K562 (cell line): ENCODE measurements around the gene TXNRD3. TPM values are rescaled to one million over a fixed set of nuclear protein-coding genes. Genes with fewer than 3 reads are reported as not detected.

Experiments
- ATAC-seq: fragments of 200-7000 bp; cut with Tn5 transposase; 3 replicates; pipeline ENCODE4 v1.9.1; 2020; ENCODE audit warnings: moderate library complexity
- BruUV-seq: library from RNA; stranded (reverse); fragments of 400-500 nt; replicated peaks from 2 replicates; lab custom pipeline; 2021; lab: Mats Ljungman, UMichigan
- CTCF ChIA-PET: fragments of 300-600 bp; formaldehyde crosslinking; extraction: SDS; loops from one replicate; lab custom pipeline; 2021; ENCODE audit warnings: low intra/inter-chr PET ratio; lab: Yijun Ruan, JAX
- POLR2A ChIA-PET: fragments of 300-600, 350-650 bp; sonication (Branson Sonifier 250); formaldehyde crosslinking; extraction: SDS; loops from one replicate; lab custom pipeline; 2021; ENCODE audit warnings: antibody characterized with exemption, inconsistent platforms; lab: Yijun Ruan, JAX
- DNase-seq, 4 experiments: peaks; one replicate each; pipeline versions ENCODE4 v3.0.0 to v3.0.0-alpha.2; 2011 to 2018; ENCODE audit warnings: low spot score in 3 of 4, mixed read lengths in 3 of 4; ENCODE audit errors: extremely low read depth in 1 of 4
- FAIRE-seq: peaks from 2 replicates; lab custom pipeline; 2011; peaks lifted over from hg19 to GRCh38; lab: Jason Lieb, UNC
- H2AFZ ChIP-seq: 2 replicates; pipeline ENCODE4 v1.6.0; 2011; ENCODE audit warnings: low read depth, low read length, control low read depth, inconsistent platforms
- H3K27ac ChIP-seq: fragments of 200-600 bp; 3 replicates; pipeline ENCODE4 v1.8.0; 2011; ENCODE audit warnings: low read depth, mild to moderate bottlenecking, control low read depth, inconsistent platforms, low read length, moderate library complexity, mixed read lengths; ENCODE audit errors: extremely low read depth
- H3K27me3 ChIP-seq, 2 experiments: fragments of 300-600 bp in 1 of 2; 2 replicates in 1 of 2; 3 replicates in 1 of 2; pipeline versions ENCODE4 v1.6.0 to v1.8.0; 2011; ENCODE audit warnings: inconsistent platforms in 2 of 2, low read length in 2 of 2, mild to moderate bottlenecking in 1 of 2, mixed read lengths in 1 of 2, moderate library complexity in 1 of 2; ENCODE audit not compliant: control insufficient read depth in 2 of 2, insufficient read depth in 2 of 2
- H3K36me3 ChIP-seq: fragments of 300-600 bp; 3 replicates; pipeline ENCODE4 v1.8.0; 2011; ENCODE audit warnings: mild to moderate bottlenecking, low read length, inconsistent platforms; ENCODE audit not compliant: control insufficient read depth, insufficient read depth
- H3K4me1 ChIP-seq, 2 experiments: fragments of 200-600 bp in 1 of 2; replicated peaks in 1 of 2; 2 replicates in 1 of 2; 3 replicates in 1 of 2; pipeline versions ENCODE4 v1.5.1 to v1.8.0; 2011; ENCODE audit warnings: inconsistent platforms in 2 of 2, low read length in 2 of 2, mild to moderate bottlenecking in 1 of 2, mixed read lengths in 1 of 2, moderate library complexity in 1 of 2; ENCODE audit not compliant: control insufficient read depth in 2 of 2, insufficient read depth in 2 of 2
- H3K4me2 ChIP-seq: 2 replicates; pipeline ENCODE4 v1.6.1; 2011; ENCODE audit warnings: low read length, control low read depth, inconsistent platforms, mixed read lengths; ENCODE audit not compliant: insufficient read depth
- H3K4me3 ChIP-seq: fragments of 200-600 bp; sonication (generic), shearing (Covaris generic); 2 replicates; pipeline ENCODE4 v1.5.1; 2016; ENCODE audit warnings: control low read depth, inconsistent platforms
- H3K79me2 ChIP-seq: fragments of 200-600 bp; 3 replicates; pipeline ENCODE4 v1.8.0; 2011; ENCODE audit warnings: low read length, inconsistent platforms; ENCODE audit not compliant: control insufficient read depth, insufficient read depth
- H3K9ac ChIP-seq, 2 experiments: 2 replicates each; pipeline versions ENCODE4 v1.6.0 to v1.6.1; 2011; ENCODE audit warnings: low read depth in 2 of 2, low read length in 2 of 2, control low read depth in 1 of 2, inconsistent platforms in 1 of 2, mild to moderate bottlenecking in 1 of 2, mixed read lengths in 1 of 2; ENCODE audit not compliant: insufficient read depth in 1 of 2
- H3K9me1 ChIP-seq: one replicate; pipeline ENCODE4 v1.6.0; 2011; ENCODE audit warnings: inconsistent platforms, mild to moderate bottlenecking, low read length, moderate library complexity; ENCODE audit not compliant: control insufficient read depth, insufficient read depth
- H3K9me3 ChIP-seq: replicated peaks from 2 replicates; pipeline ENCODE4 v1.5.1; 2011; ENCODE audit warnings: low read depth, low read length, inconsistent platforms; ENCODE audit not compliant: control insufficient read depth, insufficient read depth
- H4K20me1 ChIP-seq: replicated peaks from 2 replicates; pipeline ENCODE4 v1.6.1; 2011; ENCODE audit warnings: low read length, inconsistent platforms, mixed read lengths; ENCODE audit not compliant: control insufficient read depth, insufficient read depth
- CREBBP ChIP-seq: IDR thresholded peaks from one replicate; pipeline ENCODE4 v1.6.1; 2012; ENCODE audit warnings: low read depth, mild to moderate bottlenecking, control low read depth, inconsistent platforms, low read length
- ETV1 ChIP-seq: fragments of 450-650 bp; conservative IDR thresholded peaks from 2 replicates; pipeline ENCODE4 v1.6.1; 2016; ENCODE audit warnings: missing genetic modification characterization, control low read depth, low read depth, missing compliant biosample characterization
- HMG20B ChIP-seq: fragments of 250-450 bp; sonication (Bioruptor Pico); IDR thresholded peaks from 2 replicates; pipeline ENCODE4 v1.5.0; 2021; ENCODE audit warnings: mild to moderate bottlenecking
- KLF6 ChIP-seq: fragments of 250-450 bp; sonication (Bioruptor Pico); IDR thresholded peaks from 2 replicates; pipeline ENCODE4 v1.4.0; 2020; ENCODE audit warnings: mild to moderate bottlenecking, moderate library complexity, borderline replicate concordance
- NFXL1 ChIP-seq: fragments of 450-650 bp; formaldehyde crosslinking; IDR thresholded peaks from 2 replicates; pipeline ENCODE4 v1.4.0; 2021; ENCODE audit warnings: mild to moderate bottlenecking
- POLR3G ChIP-seq: IDR thresholded peaks from 2 replicates; pipeline ENCODE4 v1.6.1; 2011; ENCODE audit not compliant: insufficient read length, insufficient replicate concordance; ENCODE audit errors: extremely low read depth
- PRMT5 ChIP-seq: sonication (generic); formaldehyde crosslinking; IDR thresholded peaks from 2 replicates; pipeline ENCODE4 v1.5.0; 2020; ENCODE audit warnings: missing genetic modification reagents
- SMC3 ChIP-seq: conservative IDR thresholded peaks from 2 replicates; pipeline ENCODE4 v1.6.1; 2011; ENCODE audit warnings: low read depth, low read length, improper control_type of control experiment; ENCODE audit not compliant: insufficient read depth
- SPI1 ChIP-seq: IDR thresholded peaks from 2 replicates; pipeline ENCODE4 v1.6.1; 2011; ENCODE audit warnings: low read depth, low read length, control low read depth, borderline replicate concordance
- TRIM24 ChIP-seq, 2 experiments: fragments of 450-650 bp; IDR thresholded peaks; 2 replicates each; pipeline ENCODE4 v1.6.1; 2016
- ZNF507 ChIP-seq: conservative IDR thresholded peaks from 2 replicates; pipeline ENCODE4 v1.6.1; 2017; ENCODE audit warnings: missing genetic modification characterization, missing compliant biosample characterization
- ZNF79 ChIP-seq: fragments of 250-450 bp; sonication (Bioruptor Pico); IDR thresholded peaks from 2 replicates; pipeline ENCODE4 v1.4.0; 2020; ENCODE audit warnings: low read depth, mild to moderate bottlenecking, moderate library complexity
- WGBS: fragments of 100-300 bp; shearing (Covaris generic); methylation state at CpG from one replicate; pipeline ENCODE4 v1.1.6; 2016; ENCODE audit warnings: low coverage, mixed read lengths; ENCODE audit not compliant: insufficient coverage; ENCODE audit errors: missing lambda C conversion rate; 5-methylcytosine and 5-hydroxymethylcytosine counted together
- in situ Hi-C: fragments of 300-500 bp; cut with MboI; formaldehyde crosslinking; loops from 4 replicates; pipeline ENCODE4 v1.15.0; 2018; ENCODE audit warnings: inconsistent platforms, mixed read lengths
- intact Hi-C: fragments of 100-400 bp; cut with micrococcal nuclease; formaldehyde crosslinking; loops from 2 replicates; pipeline ENCODE4 v1.14.2; 2022
- polyA plus RNA-seq, 8 experiments: library from polyadenylated mRNA; depleted of rRNA in 4 of 8; stranded (reverse) in 5 of 8; unstranded in 3 of 8; fragments of >200 nt; fragmentation: Nextera tagmentation in 2 of 8; fragmentation: Illumina TruSeq in 1 of 8; extraction: Ambion mirVana in 2 of 8; extraction: Trizol in 1 of 8; gene quantifications; 2 replicates each; pipeline versions ENCODE4 v1.2.1 to v1.2.3, GENCODE V29; 2011 to 2014; ENCODE audit warnings: inconsistent platforms in 1 of 8, missing spikeins in 1 of 8
- total RNA-seq, 7 experiments: library from RNA; depleted of rRNA in 6 of 7; stranded (reverse); fragments of >200 nt in 6 of 7; fragmentation: Illumina TruSeq in 2 of 7; extraction: Trizol in 2 of 7; gene quantifications; 2 replicates each; pipeline versions ENCODE4 v1.2.1 to v1.2.3, GENCODE V29; 2011 to 2021; ENCODE audit warnings: low replicate concordance in 1 of 7
- TF ChIP-seq, protein P1 (sequence below): fragments of 450-650 bp; IDR thresholded peaks from 2 replicates; pipeline ENCODE4 v1.6.1; 2016; ENCODE audit warnings: mild to moderate bottlenecking
- TF ChIP-seq, protein P2 (sequence below), 2 experiments: IDR thresholded peaks; 2 replicates each; pipeline ENCODE4 v1.6.1; 2011; ENCODE audit warnings: borderline replicate concordance in 1 of 2, control low read depth in 1 of 2, low read depth in 1 of 2, low read length in 1 of 2, mild to moderate bottlenecking in 1 of 2, mixed read lengths in 1 of 2, moderate library complexity in 1 of 2; ENCODE audit not compliant: insufficient read depth in 1 of 2, insufficient read length in 1 of 2, poor library complexity in 1 of 2, severe bottlenecking in 1 of 2; ENCODE audit errors: extremely low read depth in 1 of 2

TXNRD3 gene
- total and polyA plus RNA-seq, 9 of the 15 experiments (the other 6 are each of a cell fraction or from before 2014, with no cell fraction given), result 0.96 to 2.3 (median 1.7) TPM

DNA sequence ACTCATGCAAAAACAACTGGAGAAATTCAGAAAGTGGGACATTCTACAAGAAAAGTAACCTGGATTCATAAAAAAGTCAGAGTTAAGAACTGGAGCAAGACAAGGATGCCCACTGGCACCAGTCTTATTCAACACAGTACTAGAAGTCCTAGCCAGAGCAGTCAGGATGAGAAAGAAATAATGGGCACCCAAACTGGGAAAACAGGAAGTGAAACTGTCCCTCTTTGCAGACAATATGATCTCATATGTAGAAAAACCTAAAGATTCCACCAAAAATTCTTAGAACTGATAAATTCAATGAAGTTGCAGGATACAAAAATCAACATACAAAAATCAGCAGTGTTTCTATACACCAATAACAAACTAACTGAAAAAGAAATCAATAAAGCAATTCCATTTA, 37.4 kb downstream of the TXNRD3 start:
- Histone ChIP-seq H3K79me2 (no peaks in the 10 kb centered on the region), H3K27me3 (peaks cover 0 to 9% of the 10 kb centered on the region in 2 experiments; a peak in 2 of 5 replicates), H3K9ac (no peak overlapping the region), H3K36me3 (no peaks in the 10 kb centered on the region), H3K4me2 (no peak overlapping the region), H3K27ac (no peak overlapping the region), H3K4me1 (no peaks in the 10 kb centered on the region), H3K9me3 (no peaks in the 10 kb centered on the region), H3K9me1 (no peaks in the 10 kb centered on the region), H4K20me1 (no peaks in the 10 kb centered on the region), H3K4me3 (no peak overlapping the region), H2AFZ (no peak overlapping the region)
- in situ Hi-C loops, result no loop called here
- FAIRE-seq (no peak), ATAC-seq (no peak), DNase-seq (no peak)
- POLR2A ChIA-PET, result no interaction called here
- no TSS peak for BruUV-seq
- intact Hi-C loops, result no loop called here
- CTCF ChIA-PET, result no interaction called here
- no peak for TF ChIP-seq TRIM24 (IDR thresholded peaks at IDR 0.05)
- 0 out of 2 replicates have a peak, but pooled peaks have one; percentile 26 for TF ChIP-seq SPI1

DNA sequence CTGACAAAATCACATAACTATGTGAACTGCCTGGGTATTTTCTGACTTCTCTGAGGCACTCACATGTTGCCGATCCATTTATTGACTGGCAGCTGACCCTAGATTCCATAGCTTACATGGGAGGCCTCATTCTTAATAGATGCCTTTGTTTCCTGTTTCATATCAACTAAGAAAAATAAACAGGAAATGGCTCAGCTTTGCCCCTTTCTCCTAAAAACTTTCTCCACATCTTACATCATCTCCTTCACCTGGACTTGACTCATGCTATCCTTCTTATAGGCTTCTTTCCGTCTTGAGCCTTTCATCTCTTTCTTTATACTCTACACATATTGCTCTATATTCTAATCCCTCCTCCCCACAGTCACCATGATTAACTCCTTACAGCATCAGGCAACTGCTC, 38.0 kb downstream of the TXNRD3 start:
- H3K9me3 ChIP-seq, result no peaks in the 10 kb centered on the region
- intact Hi-C loops, result no loop called here
- TF ChIP-seq, protein P1, sequence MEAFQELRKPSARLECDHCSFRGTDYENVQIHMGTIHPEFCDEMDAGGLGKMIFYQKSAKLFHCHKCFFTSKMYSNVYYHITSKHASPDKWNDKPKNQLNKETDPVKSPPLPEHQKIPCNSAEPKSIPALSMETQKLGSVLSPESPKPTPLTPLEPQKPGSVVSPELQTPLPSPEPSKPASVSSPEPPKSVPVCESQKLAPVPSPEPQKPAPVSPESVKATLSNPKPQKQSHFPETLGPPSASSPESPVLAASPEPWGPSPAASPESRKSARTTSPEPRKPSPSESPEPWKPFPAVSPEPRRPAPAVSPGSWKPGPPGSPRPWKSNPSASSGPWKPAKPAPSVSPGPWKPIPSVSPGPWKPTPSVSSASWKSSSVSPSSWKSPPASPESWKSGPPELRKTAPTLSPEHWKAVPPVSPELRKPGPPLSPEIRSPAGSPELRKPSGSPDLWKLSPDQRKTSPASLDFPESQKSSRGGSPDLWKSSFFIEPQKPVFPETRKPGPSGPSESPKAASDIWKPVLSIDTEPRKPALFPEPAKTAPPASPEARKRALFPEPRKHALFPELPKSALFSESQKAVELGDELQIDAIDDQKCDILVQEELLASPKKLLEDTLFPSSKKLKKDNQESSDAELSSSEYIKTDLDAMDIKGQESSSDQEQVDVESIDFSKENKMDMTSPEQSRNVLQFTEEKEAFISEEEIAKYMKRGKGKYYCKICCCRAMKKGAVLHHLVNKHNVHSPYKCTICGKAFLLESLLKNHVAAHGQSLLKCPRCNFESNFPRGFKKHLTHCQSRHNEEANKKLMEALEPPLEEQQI, result no peak
- no peak for TF ChIP-seq CREBBP
- TF ChIP-seq SMC3, result no peak
- no peak for TF ChIP-seq PRMT5
- no peak for TF ChIP-seq POLR3G
- no peak for TF ChIP-seq ETV1
- TF ChIP-seq ZNF507 (tag), result no peak
- no peak for TF ChIP-seq KLF6 (CRISPR knock-in tag)
- no peak for TF ChIP-seq ZNF79
- TF ChIP-seq HMG20B (CRISPR knock-in tag), result no peak
- TF ChIP-seq, protein P2, sequence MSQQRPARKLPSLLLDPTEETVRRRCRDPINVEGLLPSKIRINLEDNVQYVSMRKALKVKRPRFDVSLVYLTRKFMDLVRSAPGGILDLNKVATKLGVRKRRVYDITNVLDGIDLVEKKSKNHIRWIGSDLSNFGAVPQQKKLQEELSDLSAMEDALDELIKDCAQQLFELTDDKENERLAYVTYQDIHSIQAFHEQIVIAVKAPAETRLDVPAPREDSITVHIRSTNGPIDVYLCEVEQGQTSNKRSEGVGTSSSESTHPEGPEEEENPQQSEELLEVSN (IDR thresholded peaks at IDR 0.05; ENCODE audit: borderline replicate concordance in 1 of 2, extremely low read depth in 1 of 2, insufficient read depth in 1 of 2, insufficient read length in 1 of 2, low read depth in 1 of 2, low read length in 1 of 2, poor library complexity in 1 of 2, severe bottlenecking in 1 of 2), result no peak
- TF ChIP-seq NFXL1, result no peak

More for the DNA sequence above, 38.0 kb downstream of the TXNRD3 start:
- Histone ChIP-seq H3K27me3 (peaks cover 0 to 9% of the 10 kb centered on the region in 2 experiments; a peak in 2 of 5 replicates), H3K36me3 (no peaks in the 10 kb centered on the region), H4K20me1 (no peaks in the 10 kb centered on the region), H3K4me1 (no peaks in the 10 kb centered on the region), H3K9me1 (no peaks in the 10 kb centered on the region), H3K9ac (no peak overlapping the region), H3K4me3 (no peak overlapping the region), H3K4me2 (no peak overlapping the region), H3K27ac (no peak overlapping the region), H3K79me2 (no peaks in the 10 kb centered on the region), H2AFZ (no peak overlapping the region)
- WGBS, result 15% methylated on average over 2 of the region's 2 CpGs
- ATAC-seq, result no peak
- ChIA-PET CTCF (no interaction called here), POLR2A (interaction anchor here (1.3 kb wide), 1 partner anchor 10 kb away, joined by 3 read pairs; no protein-coding TSS in a partner anchor)
- in situ Hi-C loops, result no loop called here
- BruUV-seq, result no TSS peak
- no peak for FAIRE-seq
- DNase-seq, result no peak
